HG03280 (cell line): ENCODE measurements around the gene ZBP1.

Experiments used
- ATAC-seq: cut with Tn5 transposase; IDR thresholded peaks from one replicate; pipeline ENCODE4 v1.9.1; 2021; ENCODE audit warnings: mild to moderate bottlenecking, moderate library complexity; ENCODE audit not compliant: unreplicated experiment

ZBP1 gene

GRCh38 chr20:57588596-57588995, 31.6 kb downstream of the ZBP1 start:
- ATAC-seq = no peak

GRCh38 chr20:57587989-57588377, 32.2 kb downstream of the ZBP1 start:
- no peak for ATAC-seq

DNA sequence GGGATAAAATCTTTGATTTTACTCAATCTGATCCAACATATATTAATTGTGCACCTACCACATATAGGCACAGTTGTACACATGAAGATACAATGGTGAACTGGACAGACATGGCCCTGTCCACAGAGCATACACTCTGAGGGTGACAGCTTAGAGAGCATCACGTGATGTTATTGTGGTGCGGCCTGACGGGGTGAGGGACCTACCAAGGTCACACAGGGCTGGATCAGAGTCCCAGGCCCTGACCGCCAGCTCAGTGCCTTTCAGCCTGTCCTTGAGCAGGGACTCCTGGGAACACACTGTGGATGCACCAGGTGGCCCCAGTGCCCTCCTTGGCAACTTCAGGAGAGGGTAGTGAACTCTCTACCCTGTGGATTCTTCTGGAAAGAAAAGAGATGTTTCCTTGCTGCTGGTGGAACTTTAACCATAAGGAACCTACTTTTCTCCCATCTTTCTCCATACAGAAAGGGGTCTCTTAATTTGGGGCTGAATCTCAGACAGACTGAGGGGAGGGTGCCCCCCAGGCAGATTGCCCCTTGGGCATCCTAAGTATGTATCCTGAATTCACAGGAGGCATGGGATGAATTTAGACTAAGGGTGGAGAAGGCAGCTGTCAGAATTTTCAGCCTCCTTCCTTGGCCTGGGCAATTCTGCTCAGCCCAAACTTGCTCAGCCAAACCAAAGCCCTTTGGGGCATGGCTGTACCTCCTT, 32.8 kb downstream of the ZBP1 start:
- ATAC-seq = no peak

DNA sequence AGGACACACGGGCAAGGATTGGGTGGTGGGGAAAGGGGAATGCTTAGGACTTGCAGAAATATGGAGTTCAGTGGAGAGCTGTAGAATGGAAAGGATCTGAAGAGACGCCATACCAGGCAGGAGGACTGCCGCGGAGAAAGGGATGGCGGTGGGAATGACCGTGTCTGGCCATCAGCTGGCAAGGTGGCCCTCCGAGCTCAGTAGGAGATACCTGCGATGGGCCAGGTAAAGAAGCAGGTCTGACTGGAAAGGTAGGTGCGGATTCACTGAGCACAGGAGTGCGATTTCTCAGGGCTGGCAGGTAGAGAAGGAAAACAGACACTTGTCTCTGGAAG, 33.3 kb downstream of the ZBP1 start:
- no peak for ATAC-seq

DNA sequence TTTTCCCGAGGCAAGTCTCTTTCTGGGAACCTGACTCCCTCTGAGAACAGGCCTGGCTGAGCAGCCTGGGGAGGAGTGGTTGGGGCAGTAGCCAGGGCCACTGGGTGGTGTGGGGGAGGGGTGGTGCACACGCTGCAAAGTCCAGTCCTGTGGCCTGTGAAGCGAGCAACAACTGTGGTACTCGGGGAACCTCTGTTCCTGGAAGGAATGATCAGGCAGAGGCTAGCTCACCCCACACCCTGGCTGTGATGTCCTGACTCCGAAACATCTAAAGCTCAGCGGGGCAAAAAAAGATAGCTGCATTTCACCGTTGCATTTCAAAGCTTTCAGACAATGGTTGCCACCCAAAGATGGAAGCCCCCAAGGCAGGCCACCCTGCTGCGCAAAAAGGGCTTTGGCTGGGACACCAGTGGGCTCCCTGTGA, 33.8 kb downstream of the ZBP1 start:
- ATAC-seq = no peak

DNA sequence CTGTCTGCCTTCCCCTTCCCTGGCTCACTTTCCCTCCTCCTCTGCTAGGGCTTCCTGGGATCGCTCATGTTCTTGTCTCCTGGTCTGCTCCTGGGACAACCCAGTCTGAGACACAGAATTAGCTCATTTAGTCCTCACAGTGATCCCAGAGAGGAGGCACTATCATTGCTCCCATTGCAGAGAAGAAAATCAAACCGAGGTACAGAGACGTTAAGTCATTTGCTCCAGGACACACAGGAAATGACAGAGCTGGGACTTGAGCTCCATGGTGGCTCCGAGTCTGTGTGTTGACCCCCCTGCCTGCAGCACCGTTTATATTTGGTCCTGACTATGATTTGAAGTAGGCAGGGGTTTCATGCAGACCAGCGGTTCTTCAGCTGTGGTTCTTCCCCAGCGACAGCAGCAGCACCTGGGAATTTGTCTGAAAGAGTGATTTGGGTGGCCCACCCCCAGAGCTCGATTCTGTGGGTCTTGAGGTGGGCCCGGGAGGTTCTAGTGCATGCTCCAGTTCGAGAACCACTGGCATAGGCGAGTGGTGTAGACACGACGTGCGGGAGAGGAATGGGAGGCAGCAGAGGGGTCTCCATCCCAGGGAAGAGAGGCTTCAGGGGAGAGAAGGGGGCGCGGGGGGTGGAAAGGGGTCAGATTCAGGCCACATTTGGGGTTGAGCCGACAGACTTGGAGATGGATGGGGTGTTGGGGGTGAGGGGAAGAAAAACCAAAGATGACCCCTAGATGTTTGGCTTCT, 34.6 kb downstream of the ZBP1 start:
- ATAC-seq = no peak

DNA sequence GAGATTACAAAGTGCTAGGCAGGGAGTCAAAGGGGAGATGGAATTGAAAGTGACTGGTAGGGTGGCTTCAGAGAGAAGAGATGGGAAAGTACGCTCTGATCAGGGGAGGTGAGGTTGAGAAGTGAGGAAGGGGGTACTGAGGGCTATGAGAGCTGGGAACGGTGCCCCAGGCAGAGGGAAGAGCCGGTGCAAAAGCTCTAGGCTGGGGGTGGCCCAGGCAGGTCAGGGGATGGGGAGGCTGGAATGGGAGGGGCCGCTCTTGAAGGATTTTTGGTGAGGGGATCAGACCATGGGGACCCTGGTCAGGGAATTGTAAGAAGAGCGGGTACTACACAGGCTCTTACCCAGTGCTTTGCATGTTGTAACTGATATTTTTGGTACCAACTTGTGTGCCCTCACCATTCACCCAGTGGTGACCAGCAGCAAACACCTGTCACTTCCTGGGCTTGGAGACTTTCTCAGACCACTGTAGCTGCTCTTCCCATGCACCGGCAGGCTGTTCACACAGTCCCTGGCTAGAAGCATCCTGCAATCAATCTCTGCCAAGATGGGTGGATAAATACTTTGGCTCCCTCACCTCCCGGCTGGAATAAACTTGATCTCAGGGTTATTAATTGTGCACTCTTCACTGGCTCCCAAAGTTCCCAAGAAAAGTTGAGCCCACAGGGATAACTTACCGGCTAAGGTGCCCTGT, 35.3 kb downstream of the ZBP1 start:
- no peak for ATAC-seq

DNA sequence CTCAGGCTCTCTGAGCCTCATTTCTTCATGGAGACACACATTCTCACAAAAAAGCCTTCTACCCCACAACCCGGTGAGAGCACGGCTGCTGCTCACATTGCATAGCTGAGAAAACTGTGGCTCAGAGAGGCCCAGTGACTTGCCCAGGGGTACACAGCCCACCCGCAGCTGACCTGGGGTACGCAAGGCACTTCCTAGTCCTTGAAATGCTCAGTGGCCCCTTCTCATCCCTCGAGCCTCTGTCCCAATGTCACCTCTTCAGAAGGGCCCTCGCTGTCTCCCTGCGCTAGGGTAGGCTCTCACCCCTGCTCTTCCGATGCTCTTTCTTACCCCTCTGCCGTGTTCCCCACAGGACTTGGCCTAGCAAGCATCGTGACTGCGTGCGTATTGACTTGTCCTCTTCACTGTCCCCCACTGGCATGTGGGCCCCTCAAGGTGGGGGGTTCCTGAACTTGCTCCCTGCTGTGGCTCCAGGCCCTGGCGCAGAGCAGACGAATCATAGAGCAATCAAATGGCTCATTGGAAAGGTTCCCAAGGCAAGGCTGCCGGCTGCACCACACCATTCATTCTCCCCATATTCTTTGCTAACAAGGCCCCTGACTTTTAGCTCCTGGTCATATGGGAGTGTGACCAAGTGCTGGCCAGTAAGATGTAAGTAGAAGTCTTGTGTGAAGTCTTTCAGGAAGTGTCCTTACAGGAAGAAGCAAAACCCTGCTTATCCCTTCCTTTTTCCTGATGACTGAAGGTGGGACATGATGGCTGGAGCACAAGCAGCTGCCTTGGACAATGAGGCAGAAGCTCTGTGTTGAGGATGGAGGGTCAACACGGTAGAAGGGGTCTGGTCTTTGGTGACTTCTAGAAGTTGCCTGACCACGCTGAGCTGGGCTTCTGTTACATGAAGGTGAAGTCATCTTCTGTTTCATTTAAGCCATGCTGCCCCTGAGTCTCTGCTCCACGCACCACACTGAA, 36.7 kb downstream of the ZBP1 start:
- ATAC-seq = no peak

- ATAC-seq = no peak
Observed at GRCh38 chr20:57582432-57583288, 37.6 kb downstream of the ZBP1 start.

DNA sequence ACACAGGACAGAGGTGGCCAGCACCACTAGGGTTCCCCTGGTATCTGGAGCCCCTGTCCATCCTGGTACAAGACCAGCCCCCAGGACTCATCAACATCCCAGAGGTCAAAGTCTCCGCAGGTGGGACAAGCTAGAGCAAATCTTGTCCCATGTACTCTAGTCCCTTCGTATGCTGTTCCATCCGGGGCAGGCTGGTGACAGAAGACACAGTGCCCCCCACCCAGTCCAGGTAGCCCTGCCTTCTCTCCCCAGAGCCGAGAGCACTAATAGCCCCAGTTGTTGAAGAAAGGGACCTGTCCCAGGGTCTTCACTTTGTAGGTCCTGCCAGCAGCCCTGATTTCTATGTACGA, 38.2 kb downstream of the ZBP1 start:
- no peak for ATAC-seq

- no peak for ATAC-seq
Observed at GRCh38 chr20:57581202-57582028, 38.8 kb downstream of the ZBP1 start.

DNA sequence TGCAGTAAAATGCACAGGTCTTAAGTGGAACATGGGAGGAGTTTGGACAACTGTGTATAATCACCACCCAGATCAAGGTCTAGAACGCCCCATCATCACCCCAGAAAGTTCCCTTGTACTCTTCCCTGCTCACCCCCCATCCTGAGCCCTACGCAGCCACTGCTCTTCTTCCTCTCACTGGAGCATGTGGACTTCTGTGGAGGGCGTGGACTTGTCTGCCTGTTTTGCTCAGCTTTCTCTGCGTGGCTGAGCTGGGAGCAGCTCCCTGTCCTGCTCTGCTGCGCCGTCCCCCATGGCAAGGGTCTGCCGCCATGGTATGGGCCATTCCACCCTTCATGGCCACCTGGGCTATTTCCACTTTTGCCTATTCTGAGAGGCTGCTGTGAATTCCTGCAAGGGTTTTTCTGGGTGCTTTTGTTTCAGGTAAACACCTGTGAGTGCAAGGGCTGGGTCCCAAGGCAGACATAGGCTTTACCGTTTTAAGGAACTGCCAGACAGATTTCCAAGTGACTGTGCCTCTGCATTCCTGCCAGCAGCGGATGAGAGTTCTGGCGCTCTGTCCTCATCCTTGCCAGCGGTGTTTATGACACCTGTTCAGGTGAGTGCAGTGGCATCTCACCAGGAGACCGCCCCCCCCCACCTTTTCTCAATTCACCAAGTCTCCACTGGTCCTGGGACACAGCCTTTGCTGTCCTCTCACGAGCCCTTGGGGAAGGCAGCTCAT, 39.6 kb downstream of the ZBP1 start:
- ATAC-seq = no peak

DNA sequence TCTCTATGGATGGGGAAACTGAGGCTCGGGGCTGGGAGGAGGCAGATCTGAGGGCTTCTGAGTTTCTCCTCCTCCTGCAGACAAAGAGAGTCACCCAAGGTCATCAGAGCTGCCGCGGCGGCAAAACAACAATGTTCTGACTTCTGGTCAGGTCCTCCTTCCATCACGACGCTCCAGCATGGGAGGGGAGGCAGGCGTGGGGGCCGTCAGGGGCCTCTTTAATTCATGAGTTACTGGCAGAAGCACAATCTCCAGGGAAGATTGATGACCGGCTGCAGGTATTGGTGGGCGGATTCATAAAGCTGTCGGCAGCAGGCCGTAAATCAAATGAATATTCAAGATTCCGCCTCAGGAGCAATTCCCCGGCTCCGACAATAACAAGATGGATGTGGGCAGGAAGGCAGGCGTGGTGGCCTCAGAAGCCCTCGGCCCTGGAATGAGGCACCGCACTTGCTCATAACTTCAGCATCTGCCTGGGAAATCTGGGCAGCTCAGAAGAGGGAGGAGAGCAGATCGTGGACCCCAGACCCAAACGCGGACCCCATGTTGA, 40.3 kb downstream of the ZBP1 start:
- no peak for ATAC-seq

- no peak for ATAC-seq
Observed at GRCh38 chr20:57579331-57579897, 40.8 kb downstream of the ZBP1 start.

- no peak for ATAC-seq
Observed at GRCh38 chr20:57578476-57579165, 41.6 kb downstream of the ZBP1 start.

DNA sequence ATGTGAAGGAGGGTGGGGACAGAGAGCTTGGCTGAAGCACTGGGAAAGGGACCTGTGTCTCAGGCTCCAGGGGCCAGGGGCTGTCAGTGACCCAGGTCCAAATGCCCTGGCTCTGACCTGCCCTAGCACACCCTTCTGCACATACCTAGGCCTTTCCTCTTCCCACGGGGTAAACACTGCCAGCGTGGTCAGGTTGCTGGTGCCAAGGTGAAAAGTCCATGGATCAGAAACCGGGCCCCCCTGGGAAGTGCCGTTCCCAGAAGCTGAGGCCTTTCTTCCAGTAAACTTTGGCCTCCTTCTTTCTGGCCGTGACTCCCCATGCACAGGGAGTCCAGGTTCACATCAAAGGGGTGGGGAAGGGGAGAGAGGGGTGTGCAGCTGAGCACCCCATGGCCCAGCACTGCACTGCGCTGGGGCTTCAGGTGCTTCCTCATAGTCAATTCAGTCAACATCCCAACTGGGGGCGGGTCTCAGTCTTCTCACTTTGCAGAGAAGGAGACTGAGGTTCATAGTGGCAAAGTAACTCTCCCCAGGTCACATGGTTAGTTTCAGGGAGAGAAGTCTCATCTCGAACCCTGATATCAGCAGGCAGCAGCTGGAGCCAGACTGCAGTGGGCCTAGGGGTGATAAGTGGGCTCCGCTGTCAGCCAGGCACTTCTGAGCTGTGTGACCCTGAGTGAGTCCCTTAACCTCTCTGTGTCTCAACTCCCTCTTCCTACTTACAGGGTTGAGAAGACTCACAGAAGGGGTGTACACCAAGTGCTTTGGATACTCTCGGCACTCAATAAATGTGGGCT, 42.3 kb downstream of the ZBP1 start:
- ATAC-seq = no peak
